IMR-90 (cell line): ENCODE measurements around the gene DLL4. TPM values are rescaled to one million over a fixed set of nuclear protein-coding genes. Genes with fewer than 3 reads are reported as not detected.

Experiments
- ATAC-seq: fragments of 200-7000 bp; cut with Tn5 transposase; 2 replicates; pipeline ENCODE4 v1.9.1; 2020; ENCODE audit warnings: low read depth, mild to moderate bottlenecking, moderate library complexity
- BruUV-seq: library from RNA; stranded (reverse); fragments of 400-500 nt; replicated peaks from 2 replicates; lab custom pipeline; 2021; lab: Mats Ljungman, UMichigan
- CTCF ChIA-PET: fragments of 300-600 bp; formaldehyde crosslinking; extraction: SDS; loops from one replicate; lab custom pipeline; 2021; ENCODE audit warnings: antibody characterized with exemption; lab: Yijun Ruan, JAX
- POLR2A ChIA-PET: fragments of 300-600 bp; sonication (Branson Sonifier 250); formaldehyde crosslinking; loops from one replicate; lab custom pipeline; 2022; ENCODE audit warnings: antibody characterized with exemption; ENCODE audit not compliant: unreplicated experiment; lab: Charles Lee
- DNase-seq: peaks from one replicate; pipeline ENCODE4 v3.0.0; 2013
- H2AFZ ChIP-seq: replicated peaks from 2 replicates; pipeline ENCODE3; 2013; ENCODE audit warnings: low read length, mild to moderate bottlenecking; ENCODE audit not compliant: poor library complexity
- H2AK5ac ChIP-seq: 2 replicates; pipeline ENCODE4 v1.6.1; 2013; ENCODE audit warnings: low read depth, low read length, inconsistent platforms
- H2AK9ac ChIP-seq: replicated peaks from 2 replicates; pipeline ENCODE3; 2013; ENCODE audit warnings: mild to moderate bottlenecking, low read depth, low read length, moderate library complexity; ENCODE audit not compliant: poor library complexity
- H2BK120ac ChIP-seq: 2 replicates; pipeline ENCODE4 v1.6.1; 2013; ENCODE audit warnings: low read depth, low read length, inconsistent platforms
- H2BK15ac ChIP-seq: 3 replicates; pipeline ENCODE4 v1.6.1; 2013; ENCODE audit warnings: low read depth, low read length, inconsistent platforms
- H2BK20ac ChIP-seq: 2 replicates; pipeline ENCODE4 v1.6.1; 2013; ENCODE audit warnings: low read depth, mild to moderate bottlenecking, inconsistent platforms, low read length, moderate library complexity
- H2BK5ac ChIP-seq: 2 replicates; pipeline ENCODE4 v1.6.1; 2013; ENCODE audit warnings: mild to moderate bottlenecking, low read depth, low read length, inconsistent platforms; ENCODE audit not compliant: poor library complexity, severe bottlenecking
- H3K14ac ChIP-seq: replicated peaks from 2 replicates; pipeline ENCODE4 v1.6.1; 2013; ENCODE audit warnings: low read depth, low read length, inconsistent platforms
- H3K18ac ChIP-seq: 2 replicates; pipeline ENCODE4 v1.6.1; 2013; ENCODE audit warnings: low read depth, low read length, control low read depth
- H3K23ac ChIP-seq: 2 replicates; pipeline ENCODE4 v1.6.1; 2013; ENCODE audit warnings: low read depth, low read length, inconsistent platforms
- H3K27ac ChIP-seq: 2 replicates; pipeline ENCODE4 v1.5.1; 2013; ENCODE audit warnings: mild to moderate bottlenecking, control low read depth, low read length; ENCODE audit not compliant: insufficient read depth
- H3K27me3 ChIP-seq: 2 replicates; pipeline ENCODE4 v1.6.1; 2013; ENCODE audit warnings: low read length; ENCODE audit not compliant: control insufficient read depth, insufficient read depth
- H3K36me3 ChIP-seq: 2 replicates; pipeline ENCODE4 v1.6.1; 2013; ENCODE audit warnings: low read length, mixed read lengths; ENCODE audit not compliant: control insufficient read depth, insufficient read depth
- H3K4ac ChIP-seq: 2 replicates; pipeline ENCODE4 v1.6.1; 2013; ENCODE audit warnings: low read depth, low read length, inconsistent platforms
- H3K4me1 ChIP-seq: 2 replicates; pipeline ENCODE4 v1.6.1; 2013; ENCODE audit warnings: low read length, mixed read lengths; ENCODE audit not compliant: control insufficient read depth, insufficient read depth
- H3K4me2 ChIP-seq: 2 replicates; pipeline ENCODE4 v1.6.1; 2013; ENCODE audit warnings: low read depth, mild to moderate bottlenecking, control low read depth, low read length, moderate library complexity
- H3K4me3 ChIP-seq: 2 replicates; pipeline ENCODE4 v1.5.1; 2013; ENCODE audit warnings: low read depth, mild to moderate bottlenecking, control low read depth, low read length, moderate library complexity; ENCODE audit not compliant: insufficient read depth
- H3K56ac ChIP-seq: 2 replicates; pipeline ENCODE4 v1.6.1; 2013; ENCODE audit warnings: low read length, inconsistent platforms; ENCODE audit not compliant: insufficient read depth; ENCODE audit errors: extremely low read depth
- H3K79me1 ChIP-seq, 2 experiments: 2 replicates each; pipeline ENCODE4 v1.6.1; 2013; ENCODE audit warnings: low read length in 2 of 2, inconsistent platforms in 1 of 2, low read depth in 1 of 2
- H3K9ac ChIP-seq: 2 replicates; pipeline ENCODE4 v1.6.1; 2013; ENCODE audit warnings: low read depth, low read length, control low read depth
- H3K9me1 ChIP-seq: 2 replicates; pipeline ENCODE4 v1.6.1; 2013; ENCODE audit warnings: low read length, inconsistent platforms; ENCODE audit not compliant: insufficient read depth
- H3K9me3 ChIP-seq: 2 replicates; pipeline ENCODE4 v1.6.1; 2013; ENCODE audit warnings: low read length; ENCODE audit not compliant: control insufficient read depth, insufficient read depth
- H4K20me1 ChIP-seq: 2 replicates; pipeline ENCODE4 v1.6.1; 2013; ENCODE audit warnings: low read length, inconsistent platforms; ENCODE audit not compliant: insufficient read depth
- H4K5ac ChIP-seq: 2 replicates; pipeline ENCODE4 v1.6.1; 2013; ENCODE audit warnings: mild to moderate bottlenecking, low read depth, low read length, control low read depth
- H4K8ac ChIP-seq, 2 experiments: 2 replicates each; pipeline ENCODE4 v1.6.1; 2013; ENCODE audit warnings: low read depth in 2 of 2, low read length in 2 of 2, control low read depth in 1 of 2, inconsistent platforms in 1 of 2
- H4K91ac ChIP-seq: 2 replicates; pipeline ENCODE4 v1.6.1; 2013; ENCODE audit warnings: low read depth, low read length, inconsistent platforms; ENCODE audit not compliant: insufficient read depth
- CEBPB ChIP-seq: IDR thresholded peaks from 2 replicates; pipeline ENCODE4 v1.6.1; 2012; ENCODE audit warnings: low read depth, low read length, improper control_type of control experiment
- MAFK ChIP-seq: IDR thresholded peaks from 2 replicates; pipeline ENCODE4 v1.6.1; 2012; ENCODE audit warnings: low read depth, low read length, improper control_type of control experiment
- MAZ ChIP-seq: IDR thresholded peaks from 2 replicates; pipeline ENCODE4 v1.6.1; 2012; ENCODE audit warnings: low read depth, mild to moderate bottlenecking, low read length, improper control_type of control experiment, moderate library complexity, borderline replicate concordance
- MXI1 ChIP-seq: IDR thresholded peaks from 2 replicates; pipeline ENCODE4 v1.6.1; 2012; ENCODE audit warnings: low read depth, mild to moderate bottlenecking, low read length, moderate library complexity, borderline replicate concordance
- RFX5 ChIP-seq: IDR thresholded peaks from 2 replicates; pipeline ENCODE4 v1.8.0; 2012; ENCODE audit warnings: low read depth, mild to moderate bottlenecking, low read length, moderate library complexity
- WGBS, 2 experiments: methylation state at CpG; one replicate each; pipeline versions ENCODE4 v1.1.5 to v1.1.7; 2013; ENCODE audit warnings: missing lambda C conversion rate in 2 of 2; ENCODE audit not compliant: insufficient read length in 1 of 2; ENCODE audit errors: extremely low coverage in 2 of 2; 5-methylcytosine and 5-hydroxymethylcytosine counted together
- dilution Hi-C: fragments of 300-500 bp; cut with HindIII; formaldehyde crosslinking; loops from one replicate; pipeline ENCODE4 v1.14.3; 2018; ENCODE audit warnings: low sequenced_read_pairs; ENCODE audit not compliant: unreplicated experiment
- in situ Hi-C: fragments of 300-500 bp; cut with MboI; formaldehyde crosslinking; loops from 3 replicates; pipeline ENCODE4 v1.14.3; 2019; ENCODE audit warnings: low sequenced_read_pairs, inconsistent platforms, mixed read lengths
- intact Hi-C: fragments of 100-400 bp; cut with micrococcal nuclease; formaldehyde crosslinking; loops from 2 replicates; pipeline ENCODE4 v1.10.0; 2022
- polyA plus RNA-seq, 3 experiments: library from polyadenylated mRNA; depleted of rRNA; stranded (reverse); fragments of >200 nt; gene quantifications; 2 replicates each; pipeline ENCODE4 v1.2.3, GENCODE V29; 2012; ENCODE audit warnings: low replicate concordance in 1 of 3
- total RNA-seq: library from RNA; depleted of rRNA; stranded (reverse); fragments of >200 nt; gene quantifications from 2 replicates; pipeline ENCODE4 v1.2.3, GENCODE V29; 2012

Gene DLL4
- total and polyA plus RNA-seq, 2 of the 4 experiments (the other 2 are of a cell fraction): 1.8 to 3.4 TPM

DNA sequence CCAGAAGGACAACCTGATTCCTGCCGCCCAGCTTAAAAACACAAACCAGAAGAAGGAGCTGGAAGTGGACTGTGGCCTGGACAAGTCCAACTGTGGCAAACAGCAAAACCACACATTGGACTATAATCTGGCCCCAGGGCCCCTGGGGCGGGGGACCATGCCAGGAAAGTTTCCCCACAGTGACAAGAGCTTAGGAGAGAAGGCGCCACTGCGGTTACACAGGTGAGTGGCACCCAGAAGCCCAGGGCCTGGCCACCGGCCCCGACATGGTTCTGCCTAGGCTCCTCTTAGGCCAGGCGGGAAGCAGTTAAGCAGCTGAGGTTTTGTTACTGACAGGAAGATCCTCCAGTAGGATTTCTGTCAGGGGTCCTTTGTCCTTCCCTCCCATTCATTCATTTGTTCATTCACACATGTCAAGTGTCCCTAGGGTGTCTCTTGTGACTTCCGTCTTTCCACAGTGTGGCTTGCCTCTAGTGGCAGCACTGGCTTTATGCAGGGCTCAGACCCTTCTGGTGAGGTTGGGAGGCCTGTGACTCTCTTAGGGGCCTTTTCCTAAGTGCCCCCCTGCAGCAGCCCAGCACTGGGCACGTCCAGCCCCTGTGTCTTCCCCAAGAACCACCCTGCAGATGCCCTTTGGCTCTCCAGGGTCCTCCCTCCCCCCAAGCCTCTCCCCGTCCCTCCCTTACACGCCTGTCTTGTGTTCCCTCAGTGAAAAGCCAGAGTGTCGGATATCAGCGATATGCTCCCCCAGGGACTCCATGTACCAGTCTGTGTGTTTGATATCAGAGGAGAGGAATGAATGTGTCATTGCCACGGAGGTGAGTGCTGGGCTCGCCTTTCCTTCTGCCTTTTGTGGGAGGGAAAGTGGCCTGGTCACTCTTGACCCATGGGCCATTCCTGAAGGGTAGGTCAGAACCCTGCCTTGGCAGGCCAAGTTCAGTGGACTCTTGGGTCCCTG, 7.8 kb downstream of the DLL4 start:
- H3K27me3 ChIP-seq: no peaks in the 10 kb centered on the region
- H2AK5ac ChIP-seq: peak overlapping the region; percentile 16
- H2BK15ac ChIP-seq: peak overlapping the region; percentile 2; the same call in 1 of the 3 replicates
- H3K79me1 ChIP-seq: peaks cover 0 to 63% of the 10 kb centered on the region in 2 experiments; a peak in 3 of 4 replicates
- no peak overlapping the region; the same call in 1 of the 2 replicates for H3K27ac ChIP-seq
- DNase-seq (peak; percentile 74), ATAC-seq (peak; percentile 4; the same call in 1 of the 2 replicates)
- H2AK9ac ChIP-seq: peak overlapping the region; percentile 84
- H3K36me3 ChIP-seq: peaks cover 12% of the 10 kb centered on the region
- in situ Hi-C loops: no loop called here
- intact Hi-C loops: no loop called here
- H3K9ac ChIP-seq: no peak overlapping the region; the same call in 1 of the 2 replicates
- no peaks in the 10 kb centered on the region for H3K9me3 ChIP-seq
- no peak for TF ChIP-seq MXI1
- TF ChIP-seq CEBPB: no peak
- no peak for TF ChIP-seq MAZ
- no peak for TF ChIP-seq RFX5
- TF ChIP-seq MAFK: no peak
- H2AFZ ChIP-seq: peak overlapping the region; percentile 72
- H3K56ac ChIP-seq: no peak overlapping the region
- POLR2A ChIA-PET: interaction anchor here (0.6 kb wide), 1 partner anchor 130 kb away, joined by 3 read pairs; the partner anchor contains the start of gene ZFYVE19
- H4K91ac ChIP-seq: peak overlapping the region; percentile 30; the same call in 1 of the 2 replicates
- CTCF ChIA-PET: no interaction called here
- peak overlapping the region; percentile 60 for H3K14ac ChIP-seq
- H2BK120ac ChIP-seq: peak overlapping the region; percentile 82
- WGBS, 2 experiments: 84% methylated on average over 7 of the region's 15 CpGs; no CpG with 5 or more reads in 1 of the 2 experiments
- no peak overlapping the region for H4K5ac ChIP-seq
- H3K4ac ChIP-seq: peak overlapping the region; percentile 64
- H3K4me2 ChIP-seq: 0 out of 2 replicates have a peak overlapping the region, but pooled peaks have one; percentile 14
- dilution Hi-C loops: no loop called here
- no peak overlapping the region; the same call in 1 of the 2 replicates for H3K18ac ChIP-seq
- peaks cover 17% of the 10 kb centered on the region for H3K4me1 ChIP-seq
- no peak overlapping the region for H3K4me3 ChIP-seq
- H4K20me1 ChIP-seq: peaks cover 16% of the 10 kb centered on the region
- H2BK20ac ChIP-seq: peak overlapping the region; percentile 17; the same call in 1 of the 2 replicates
- H3K9me1 ChIP-seq: peaks cover 18% of the 10 kb centered on the region
- H2BK5ac ChIP-seq: peak overlapping the region; percentile 40
- no TSS peak for BruUV-seq
- peak overlapping the region in 1 of 2 experiments; percentile 6; a peak in 1 of 4 replicates for H4K8ac ChIP-seq
- H3K23ac ChIP-seq: peak overlapping the region; percentile 31; the same call in 1 of the 2 replicates
